Left lobe of liver (tissue), 2 donors: ENCODE measurements around the gene TFEB. TPM values are rescaled to one million over a fixed set of nuclear protein-coding genes. Genes with fewer than 3 reads are reported as not detected.

Experiments used
- ATAC-seq: fragments of 200-7000 bp; cut with Tn5 transposase; one replicate; pipeline ENCODE4 v1.9.1; 2020; ENCODE audit warnings: mild to moderate bottlenecking, moderate library complexity
- DNase-seq: peaks from one replicate; pipeline ENCODE4 v3.0.0-alpha.2; 2020; ENCODE audit warnings: low spot score
- total RNA-seq: library from RNA; stranded (reverse); gene quantifications from one replicate; pipeline ENCODE4 v1.2.1, GENCODE V29; 2021
- donor health status: DM: no; HTN: no; CAD: no; lungs with moderate emphysema.
- donor health status: DM: no; HTN: yes; CAD: no.

Gene TFEB
- total RNA-seq, 1 donor from 2014 or later: 8.9 TPM

GRCh38 chr6:41677124-41677921 lies 58.1 kb downstream of the TFEB start:
- ATAC-seq: no peak
- DNase-seq: no peak

- ATAC-seq (no peak), DNase-seq (no peak)
Observed at GRCh38 chr6:41676431-41676830, 59.0 kb downstream of the TFEB start.

GRCh38 chr6:41675992-41676391 lies 59.4 kb downstream of the TFEB start:
- ATAC-seq (no peak), DNase-seq (no peak)

GRCh38 chr6:41675176-41675775 lies 60.1 kb downstream of the TFEB start:
- ATAC-seq (no peak), DNase-seq (no peak)

- DNase-seq: no peak
- no peak for ATAC-seq
Observed at GRCh38 chr6:41674231-41675000, 61.0 kb downstream of the TFEB start.

GRCh38 chr6:41673704-41674000 lies 61.8 kb downstream of the TFEB start:
- no peak for DNase-seq
- no peak for ATAC-seq

- DNase-seq (no peak), ATAC-seq (no peak)
Observed at GRCh38 chr6:41672816-41673703, 62.3 kb downstream of the TFEB start.

GRCh38 chr6:41672016-41672415 lies 63.4 kb downstream of the TFEB start:
- DNase-seq (no peak), ATAC-seq (no peak)

GRCh38 chr6:41671376-41671775 lies 64.0 kb downstream of the TFEB start:
- no peak for DNase-seq
- no peak for ATAC-seq

GRCh38 chr6:41670703-41671360 lies 64.6 kb downstream of the TFEB start:
- no peak for ATAC-seq

GRCh38 chr6:41668968-41669367 lies 66.4 kb downstream of the TFEB start:
- DNase-seq (no peak), ATAC-seq (no peak)

More at GRCh38 chr6:41670703-41671360, 64.6 kb downstream of the TFEB start:
- no peak for DNase-seq

- ATAC-seq (no peak), DNase-seq (no peak)
Observed at GRCh38 chr6:41667195-41667594, 68.2 kb downstream of the TFEB start.

- DNase-seq: no peak
Observed at GRCh38 chr6:41664271-41664670, 71.1 kb downstream of the TFEB start.

GRCh38 chr6:41663568-41663967 lies 71.8 kb downstream of the TFEB start:
- no peak for DNase-seq
- ATAC-seq: no peak

More at GRCh38 chr6:41664271-41664670, 71.1 kb downstream of the TFEB start:
- ATAC-seq: no peak

GRCh38 chr6:41659935-41660334 lies 75.5 kb downstream of the TFEB start:
- ATAC-seq (no peak), DNase-seq (no peak)

GRCh38 chr6:41658636-41659035 lies 76.8 kb downstream of the TFEB start:
- no peak for DNase-seq
- ATAC-seq: no peak

GRCh38 chr6:41657131-41658094 lies 78.0 kb downstream of the TFEB start:
- no peak for ATAC-seq
- no peak for DNase-seq

GRCh38 chr6:41656002-41656691 lies 79.3 kb downstream of the TFEB start:
- DNase-seq: no peak
- ATAC-seq: no peak

- no peak for ATAC-seq
- no peak for DNase-seq
Observed at GRCh38 chr6:41655646-41656001, 79.8 kb downstream of the TFEB start.
